Nucleus accumbens (tissue), 56 donors: ENCODE results near the gene CTTNBP2.
A peak's percentile ranks its signal among the peaks of the same experiment; 100 is the strongest.

Experiments
- DNase-seq, 56 donors: peaks; one replicate each; lab custom pipeline; 2025; lab: John Stamatoyannopoulos, UW

CTTNBP2 gene

GRCh38 chr7:117829450-117830117 lies 43.7 kb downstream of the CTTNBP2 start:
- no peak for DNase-seq

- DNase-seq, result no peak
Observed at GRCh38 chr7:117828825-117829224, 44.4 kb downstream of the CTTNBP2 start.

GRCh38 chr7:117827862-117828261 lies 45.4 kb downstream of the CTTNBP2 start:
- peak in 1 of 56 donors; percentile 50 for DNase-seq

GRCh38 chr7:117825132-117825531 lies 48.1 kb downstream of the CTTNBP2 start:
- no peak for DNase-seq

- DNase-seq, result no peak
Observed at GRCh38 chr7:117824592-117824991, 48.6 kb downstream of the CTTNBP2 start.

- peak in 1 of 56 donors; percentile 13 for DNase-seq
Observed at GRCh38 chr7:117819558-117819957, 53.7 kb downstream of the CTTNBP2 start.

GRCh38 chr7:117818232-117818631 lies 55.0 kb downstream of the CTTNBP2 start:
- DNase-seq, result no peak

- DNase-seq, result no peak
Observed at GRCh38 chr7:117816727-117817126, 56.5 kb downstream of the CTTNBP2 start.

GRCh38 chr7:117811696-117812095 lies 61.5 kb downstream of the CTTNBP2 start:
- DNase-seq, result no peak

GRCh38 chr7:117810642-117811512 lies 62.4 kb downstream of the CTTNBP2 start:
- DNase-seq, result no peak

- DNase-seq, result no peak
Observed at GRCh38 chr7:117809958-117810357, 63.3 kb downstream of the CTTNBP2 start.

- no peak for DNase-seq
Observed at GRCh38 chr7:117808910-117809705, 64.1 kb downstream of the CTTNBP2 start.

- peak in 36 of 56 donors; percentile 4 to 90 (median 40) for DNase-seq
Observed at GRCh38 chr7:117808341-117808757, 64.9 kb downstream of the CTTNBP2 start.

- no peak for DNase-seq
Observed at GRCh38 chr7:117807676-117808075, 65.6 kb downstream of the CTTNBP2 start.

GRCh38 chr7:117806011-117806410 lies 67.2 kb downstream of the CTTNBP2 start:
- peak in 5 of 56 donors; percentile 10 to 45 (median 36) for DNase-seq

GRCh38 chr7:117805241-117805640 lies 68.0 kb downstream of the CTTNBP2 start:
- no peak for DNase-seq

GRCh38 chr7:117803476-117803875 lies 69.8 kb downstream of the CTTNBP2 start:
- no peak for DNase-seq

GRCh38 chr7:117802660-117803059 lies 70.6 kb downstream of the CTTNBP2 start:
- no peak for DNase-seq

- DNase-seq, result no peak
Observed at GRCh38 chr7:117800841-117801240, 72.4 kb downstream of the CTTNBP2 start.

GRCh38 chr7:117800406-117800805 lies 72.8 kb downstream of the CTTNBP2 start:
- no peak for DNase-seq

GRCh38 chr7:117796889-117797288 lies 76.4 kb downstream of the CTTNBP2 start:
- DNase-seq, result no peak
